Measurements from ENCODE around the gene SDF2L1. TPM values are rescaled to one million over a fixed set of nuclear protein-coding genes. Genes with fewer than 3 reads are reported as not detected.

Gene SDF2L1
- total and polyA plus RNA-seq, 8 donors, result 24.0 to 49.2 (median 34.0) TPM

DNA sequence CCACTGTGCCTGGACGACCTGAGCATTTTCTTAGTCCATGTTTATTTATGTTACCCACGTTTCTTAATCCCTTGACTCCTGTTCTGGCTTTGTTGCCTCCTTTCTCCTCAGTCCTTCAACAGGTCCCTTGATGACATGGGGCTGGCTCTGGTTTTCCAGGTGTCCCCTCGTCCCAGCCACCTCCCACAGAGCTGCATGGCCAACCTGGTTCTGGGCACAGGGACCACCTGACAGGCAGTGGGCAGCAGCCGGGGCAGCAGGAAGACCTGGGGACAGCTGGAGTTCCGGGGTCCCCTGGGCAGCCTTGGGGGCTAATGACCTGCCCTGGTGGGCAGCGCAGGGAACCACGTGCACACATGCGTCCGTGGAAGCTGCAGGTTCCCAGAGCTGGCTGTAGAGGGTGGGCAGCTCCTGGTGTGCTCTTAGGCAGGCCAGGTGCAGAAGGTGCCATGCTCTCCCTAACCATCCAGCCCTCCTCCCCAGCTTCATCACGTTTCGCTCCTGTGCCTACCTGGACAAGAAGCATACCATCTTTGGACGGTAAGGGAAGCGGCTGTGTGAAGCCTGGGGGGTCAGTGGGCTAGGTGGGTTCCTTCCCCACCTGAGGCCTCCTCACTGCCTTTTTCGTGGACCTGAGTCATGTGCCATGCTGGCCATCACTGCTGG lies 51.4 kb downstream of the SDF2L1 start:
- DNase-seq (no peak), FAIRE-seq (no peak), ATAC-seq (no peak)
- TF ChIP-seq CTCF (IDR thresholded peaks at IDR 0.05), result no peak
- no peaks in the 10 kb centered on the region for H3K9me3 ChIP-seq
- 88 to 89% methylated on average over 14 of the region's 14 CpGs for WGBS, 2 donors
- H3K27ac ChIP-seq, result no peak overlapping the region
- H3K27me3 ChIP-seq, result no peaks in the 10 kb centered on the region
- peaks cover 5 to 54% (median 30%) of the 10 kb centered on the region in 3 donors for H3K36me3 ChIP-seq
- no peaks in the 10 kb centered on the region for H3K4me1 ChIP-seq
- intact Hi-C loops (cut with DNase I), result no loop called here
- H3K4me3 ChIP-seq, result no peak overlapping the region

Small RNA genes lying within 50 kb of the gene (microRNA-seq; reads per million reads assigned to microRNA genes)
- gene MIR130B (3,641 to 5,150 reads per million in 2 donors), gene MIR301B (10.9 to 35.5 reads per million in 2 donors)

Other genes starting within 250 kb of the SDF2L1 start
- gene HIC2, start 224.9 kb upstream of the SDF2L1 start, total RNA-seq, result 1 to 10 TPM; 1.8 to 2.7 (median 2.2) TPM
- 1 to 10 TPM; 1.5 to 1.9 TPM for gene HIC2, start 224.9 kb upstream of the SDF2L1 start, polyA plus RNA-seq
- under 1 TPM in 5 of 6 donors, not detected in 1; 0.20 to 0.55 (median 0.51) TPM for gene TMEM191C, start 174.9 kb upstream of the SDF2L1 start, total RNA-seq
- 1 to 10 TPM in 1 of 2 donors, under 1 TPM in 1; 0.68 to 1.8 TPM for gene TMEM191C, start 174.9 kb upstream of the SDF2L1 start, polyA plus RNA-seq
- under 1 TPM in 5 of 6 donors, not detected in 1; 0.09 to 0.47 (median 0.19) TPM for gene RIMBP3C, start 90.8 kb upstream of the SDF2L1 start, total RNA-seq
- under 1 TPM in 1 of 2 donors, not detected in 1; 0.12 TPM for gene RIMBP3C, start 90.8 kb upstream of the SDF2L1 start, polyA plus RNA-seq
- gene UBE2L3, start 74.6 kb upstream of the SDF2L1 start, total RNA-seq, result 10 to 100 TPM; 10.9 to 23.5 (median 14.8) TPM
- gene UBE2L3, start 74.6 kb upstream of the SDF2L1 start, polyA plus RNA-seq, result 10 to 100 TPM; 22.6 to 24.5 TPM
- gene YDJC, start 12.3 kb upstream of the SDF2L1 start, total RNA-seq, result 10 to 100 TPM; 11.2 to 22.5 (median 13.6) TPM
- 10 to 100 TPM; 23.8 to 25.1 TPM for gene YDJC, start 12.3 kb upstream of the SDF2L1 start, polyA plus RNA-seq
- under 1 TPM in 5 of 6 donors, not detected in 1; 0.12 to 0.34 (median 0.19) TPM for gene CCDC116, start 9.5 kb upstream of the SDF2L1 start, total RNA-seq
- gene CCDC116, start 9.5 kb upstream of the SDF2L1 start, polyA plus RNA-seq, result 1 to 10 TPM; 1.2 to 1.3 TPM
- gene PPIL2, start 23.7 kb downstream of the SDF2L1 start, total RNA-seq, result 10 to 100 TPM; 21.1 to 33.5 (median 27.7) TPM
- 10 to 100 TPM; 54.2 to 57.0 TPM for gene PPIL2, start 23.7 kb downstream of the SDF2L1 start, polyA plus RNA-seq
- 1 to 10 TPM; 2.0 to 7.2 (median 2.7) TPM for gene YPEL1, start 93.5 kb downstream of the SDF2L1 start, total RNA-seq
- 1 to 10 TPM; 2.4 to 3.1 TPM for gene YPEL1, start 93.5 kb downstream of the SDF2L1 start, polyA plus RNA-seq
- 10 to 100 TPM; 50.6 to 85.7 (median 69.7) TPM for gene MAPK1, start 225.3 kb downstream of the SDF2L1 start, total RNA-seq
- gene MAPK1, start 225.3 kb downstream of the SDF2L1 start, polyA plus RNA-seq, result 10 to 100 TPM in 1 of 2 donors, 1 to 10 TPM in 1; 7.0 to 10.9 TPM

Measured in pancreas (tissue), 10 donors.